ENCODE data around the gene MRPL22.
"Not testable (repeated sequence)": the region's sequence is repeated elsewhere in the genome, so short reads cannot be mapped to it uniquely, and the experiment has no call there.

The MRPL22 gene

GRCh38 chr5:154940772-154941620, at the start of gene MRPL22:
Gene MRPL22 (plus strand): TSS chr5:154941073. CDS start chr5:154941111, 38 bp downstream.
- DNase-seq, result peak; percentile 80

- DNase-seq, result no peak
Measured at GRCh38 chr5:154892369-154892771, 48.5 kb upstream of the MRPL22 start.

GRCh38 chr5:154893381-154893780, 47.5 kb upstream of the MRPL22 start:
- DNase-seq, result no peak

GRCh38 chr5:154895606-154896561, 45.0 kb upstream of the MRPL22 start:
- no peak for DNase-seq

- DNase-seq, result no peak
Measured at GRCh38 chr5:154896562-154897165, 44.2 kb upstream of the MRPL22 start.

- no peak for DNase-seq
Measured at GRCh38 chr5:154898210-154898609, 42.7 kb upstream of the MRPL22 start.

GRCh38 chr5:154899151-154899816, 41.6 kb upstream of the MRPL22 start:
- DNase-seq, result no peak

- no peak for DNase-seq
Measured at GRCh38 chr5:154900066-154900465, 40.8 kb upstream of the MRPL22 start.

- no peak for DNase-seq
Measured at GRCh38 chr5:154901276-154901675, 39.6 kb upstream of the MRPL22 start.

GRCh38 chr5:154901913-154902312, 39.0 kb upstream of the MRPL22 start:
- no peak for DNase-seq

- not testable (repeated sequence) for DNase-seq
Measured at GRCh38 chr5:154905601-154906000, 35.3 kb upstream of the MRPL22 start.

GRCh38 chr5:154916874-154917273, 24.0 kb upstream of the MRPL22 start:
- DNase-seq, result no peak

GRCh38 chr5:154917757-154918156, 23.1 kb upstream of the MRPL22 start:
- DNase-seq, result no peak

GRCh38 chr5:154923441-154924430, 17.1 kb upstream of the MRPL22 start:
- DNase-seq, result no peak

GRCh38 chr5:154933537-154933936, 7.3 kb upstream of the MRPL22 start:
- no peak for DNase-seq

GRCh38 chr5:154934881-154935280, 6.0 kb upstream of the MRPL22 start:
- no peak for DNase-seq

GRCh38 chr5:154937186-154937717, 3.6 kb upstream of the MRPL22 start:
- no peak for DNase-seq

- DNase-seq, result peak; percentile 62
Measured at GRCh38 chr5:154937718-154938466, 3.0 kb upstream of the MRPL22 start, which contains the start of gene GEMIN5. Gene GEMIN5 (minus strand): TSS chr5:154938211. CDS start chr5:154938133, 78 bp downstream.

- DNase-seq, result not testable (repeated sequence)
Measured at GRCh38 chr5:154939387-154939786, 1.5 kb upstream of the MRPL22 start.

- DNase-seq, result no peak
Measured at GRCh38 chr5:154940375-154940771, 500 bp upstream of the MRPL22 start.
